Measurements from ENCODE around the gene HLA-DOA. TPM values are rescaled to one million over a fixed set of nuclear protein-coding genes. Genes with fewer than 3 reads are reported as not detected.

Gene HLA-DOA
- total RNA-seq, 4 donors from 2014 or later, result 2.1 to 10.9 (median 6.1) TPM

- no peak for TF ChIP-seq CTCF (IDR thresholded peaks at IDR 0.05; ENCODE audit: low read depth)
Measured at GRCh38 chr6:33040157-33040556, 30.8 kb upstream of the HLA-DOA start.

- no peak for TF ChIP-seq CTCF (IDR thresholded peaks at IDR 0.05; ENCODE audit: low read depth)
Measured at GRCh38 chr6:33036535-33036934, 27.1 kb upstream of the HLA-DOA start.

- TF ChIP-seq CTCF (IDR thresholded peaks at IDR 0.05; ENCODE audit: low read depth), result no peak
Measured at GRCh38 chr6:33034554-33034953, 25.2 kb upstream of the HLA-DOA start.

GRCh38 chr6:33030245-33030644, 20.9 kb upstream of the HLA-DOA start:
- TF ChIP-seq CTCF (IDR thresholded peaks at IDR 0.05; ENCODE audit: low read depth), result no peak

DNA sequence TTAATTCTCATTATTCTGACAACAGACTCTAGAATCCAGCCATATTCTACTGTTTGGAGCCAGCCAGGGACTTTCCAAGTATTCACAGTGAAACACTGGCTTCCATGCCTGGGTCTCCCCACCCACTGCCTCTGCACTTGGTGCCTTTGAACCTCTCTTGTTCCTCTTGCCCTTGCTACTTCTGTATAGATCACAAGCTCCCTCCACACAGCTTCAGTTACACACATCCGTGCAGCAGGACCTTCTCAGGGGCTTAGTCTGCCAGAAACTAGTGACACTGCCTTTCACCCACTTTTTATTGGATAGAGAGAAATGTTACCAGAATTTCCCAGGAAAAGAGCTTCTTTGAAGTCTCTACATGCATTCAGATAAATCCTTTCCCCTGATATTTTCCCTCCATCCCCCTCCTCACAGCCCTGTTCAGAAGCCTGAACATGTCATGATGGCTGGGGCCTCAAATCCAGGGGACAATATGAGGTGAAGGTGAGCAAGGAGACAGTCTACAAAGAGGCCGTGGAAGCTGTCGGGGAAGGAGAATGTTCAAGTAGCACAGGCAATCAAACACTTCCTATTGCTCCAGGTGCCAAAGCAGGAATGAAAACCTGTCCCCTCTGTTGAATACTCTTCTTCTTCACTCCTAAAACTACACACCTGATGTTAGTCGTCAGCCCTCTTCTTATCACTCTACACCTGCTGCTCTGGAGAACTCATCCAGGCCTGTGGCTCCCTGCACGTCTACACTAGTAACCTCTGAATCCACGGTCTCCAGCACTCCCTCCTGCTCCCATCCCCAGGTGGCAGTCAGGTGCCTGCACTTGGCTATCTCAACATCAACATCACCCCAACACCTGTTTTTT, 20.2 kb upstream of the HLA-DOA start:
- TF ChIP-seq CTCF (IDR thresholded peaks at IDR 0.05; ENCODE audit: low read depth), result no peak

DNA sequence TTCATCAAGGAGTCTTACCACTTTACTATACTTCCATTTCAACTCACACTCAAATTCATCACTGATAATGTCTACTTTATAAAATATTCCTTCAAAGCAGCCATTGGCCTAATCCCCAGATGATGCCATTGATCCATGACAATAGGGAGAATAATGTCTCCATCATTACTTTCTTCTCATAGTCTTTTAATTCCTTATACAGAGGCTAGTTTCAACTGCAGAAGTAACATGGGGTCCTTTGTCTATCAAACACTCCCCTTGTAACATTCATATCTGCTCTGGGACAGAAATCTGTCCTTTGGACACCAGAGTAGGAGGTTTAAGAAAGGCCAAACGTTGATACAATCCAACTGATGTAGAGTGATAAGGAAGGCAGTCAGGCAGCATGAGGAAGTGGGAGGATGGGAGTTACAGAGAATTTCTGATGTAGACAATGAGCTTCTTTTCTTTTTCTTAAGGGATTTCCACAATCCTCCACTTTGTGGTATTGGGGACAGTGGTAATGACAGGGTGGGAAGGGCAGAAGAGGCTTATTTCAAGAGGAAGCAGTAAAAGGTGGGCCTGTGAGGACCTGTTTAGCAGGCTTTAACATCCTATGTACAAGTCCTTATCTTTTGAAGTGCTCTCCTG, 18.9 kb upstream of the HLA-DOA start:
- no peak for TF ChIP-seq CTCF (IDR thresholded peaks at IDR 0.05; ENCODE audit: low read depth)

- no peak for TF ChIP-seq CTCF (IDR thresholded peaks at IDR 0.05; ENCODE audit: low read depth)
Measured at GRCh38 chr6:33024521-33024920, 15.1 kb upstream of the HLA-DOA start.

All from subcutaneous adipose tissue (tissue), 4 donors.